HL-60 (cell line): Measurements from ENCODE around the gene PTGR3.

ENCODE experiments used
- CTCF ChIP-seq: IDR thresholded peaks from one replicate; pipeline ENCODE4 v1.5.1; 2011; ENCODE audit warnings: low read length, control low read depth, inconsistent platforms; ENCODE audit not compliant: insufficient read depth
- POLR2AphosphoS5 ChIP-seq: IDR thresholded peaks from 2 replicates; pipeline ENCODE4 v1.6.1; 2012; ENCODE audit warnings: low read depth

DNA sequence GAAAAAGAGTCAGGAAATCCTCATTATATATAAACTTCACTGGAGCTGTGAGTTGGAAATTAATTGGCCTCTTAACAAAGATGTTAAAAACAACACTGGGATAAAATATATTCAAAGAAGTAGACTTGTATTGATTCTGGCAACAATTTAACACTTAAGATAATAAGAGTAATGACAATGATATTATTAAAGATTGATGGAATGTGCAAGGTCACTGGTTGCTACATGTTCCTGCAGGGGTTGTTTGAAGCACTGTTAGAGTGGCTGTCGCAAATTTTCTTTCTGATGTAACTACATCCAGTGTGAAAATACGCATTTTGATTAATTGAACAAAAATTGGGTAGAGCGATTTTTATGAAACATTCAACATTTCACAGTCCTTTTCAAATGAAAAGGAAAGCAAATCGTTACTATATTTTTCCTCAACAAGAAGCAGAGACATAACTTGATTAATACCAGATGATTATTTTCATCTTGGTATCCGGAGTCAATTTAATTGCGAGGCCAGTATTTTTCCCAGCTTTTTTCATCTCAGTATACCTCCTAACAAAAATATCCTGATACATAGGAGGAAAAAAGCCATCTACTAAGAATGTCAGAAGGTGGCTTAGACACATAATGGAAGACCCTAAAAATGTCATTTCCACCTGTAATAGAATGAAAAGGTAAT is 6.1 kb downstream of the PTGR3 start:
- TF ChIP-seq CTCF (no peak), POLR2AphosphoS5 (no peak)
